DOHH2 (cell line): ENCODE results near the gene RNF146.

Experiments
- EZH2phosphoT487 ChIP-seq: fragments of 200-600 bp; sonication (generic); IDR thresholded peaks from 2 replicates; pipeline ENCODE4 v1.6.1; 2017; ENCODE audit warnings: borderline replicate concordance, mild to moderate bottlenecking, antibody characterized with exemption, low read length, moderate library complexity, mixed read lengths
- TF ChIP-seq, protein P1 (sequence below): fragments of 200-600 bp; sonication (generic); IDR thresholded peaks from one replicate; pipeline ENCODE4 v1.5.1; 2014; ENCODE audit warnings: antibody characterized with exemption, mild to moderate bottlenecking, low read depth, low read length; ENCODE audit not compliant: poor library complexity, severe bottlenecking

DNA sequence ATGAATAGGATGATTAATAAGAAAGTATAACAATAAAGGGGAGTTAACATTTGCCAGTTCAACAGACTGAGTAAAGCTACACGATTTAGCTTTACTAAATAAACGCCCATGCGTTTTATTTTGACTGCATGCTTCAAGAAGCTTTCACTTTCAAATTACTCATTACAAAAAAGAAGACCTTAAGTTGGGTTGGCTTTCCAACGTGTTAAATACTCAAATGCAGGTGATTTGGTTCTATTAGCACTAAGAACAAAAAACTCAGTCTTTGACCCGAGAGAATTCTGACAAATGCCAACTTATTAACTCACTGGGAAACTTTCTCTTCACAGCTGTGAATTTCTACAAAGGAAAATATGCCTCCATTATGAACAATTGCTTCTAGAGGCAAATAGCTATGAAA is 24.8 kb downstream of the RNF146 start:
- TF ChIP-seq, protein P1, sequence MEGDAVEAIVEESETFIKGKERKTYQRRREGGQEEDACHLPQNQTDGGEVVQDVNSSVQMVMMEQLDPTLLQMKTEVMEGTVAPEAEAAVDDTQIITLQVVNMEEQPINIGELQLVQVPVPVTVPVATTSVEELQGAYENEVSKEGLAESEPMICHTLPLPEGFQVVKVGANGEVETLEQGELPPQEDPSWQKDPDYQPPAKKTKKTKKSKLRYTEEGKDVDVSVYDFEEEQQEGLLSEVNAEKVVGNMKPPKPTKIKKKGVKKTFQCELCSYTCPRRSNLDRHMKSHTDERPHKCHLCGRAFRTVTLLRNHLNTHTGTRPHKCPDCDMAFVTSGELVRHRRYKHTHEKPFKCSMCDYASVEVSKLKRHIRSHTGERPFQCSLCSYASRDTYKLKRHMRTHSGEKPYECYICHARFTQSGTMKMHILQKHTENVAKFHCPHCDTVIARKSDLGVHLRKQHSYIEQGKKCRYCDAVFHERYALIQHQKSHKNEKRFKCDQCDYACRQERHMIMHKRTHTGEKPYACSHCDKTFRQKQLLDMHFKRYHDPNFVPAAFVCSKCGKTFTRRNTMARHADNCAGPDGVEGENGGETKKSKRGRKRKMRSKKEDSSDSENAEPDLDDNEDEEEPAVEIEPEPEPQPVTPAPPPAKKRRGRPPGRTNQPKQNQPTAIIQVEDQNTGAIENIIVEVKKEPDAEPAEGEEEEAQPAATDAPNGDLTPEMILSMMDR = no peak
- TF ChIP-seq EZH2phosphoT487 = no peak
